Neural cell (in vitro differentiated cells): ENCODE data around the gene VEGFB.

Source experiments
- SMC3 ChIP-seq: fragments of 450-650 bp; conservative IDR thresholded peaks from 2 replicates; pipeline ENCODE4 v1.6.1; 2014; ENCODE audit warnings: antibody characterized with exemption, mild to moderate bottlenecking, moderate library complexity; ENCODE audit not compliant: poor library complexity
- TAF1 ChIP-seq: IDR thresholded peaks from 2 replicates; pipeline ENCODE4 v1.6.1; 2012; ENCODE audit warnings: low read depth
- TF ChIP-seq, protein P1 (sequence below): fragments of 450-650 bp; IDR thresholded peaks from 2 replicates; pipeline ENCODE4 v1.5.1; 2014; ENCODE audit warnings: antibody characterized with exemption, mild to moderate bottlenecking, moderate library complexity; ENCODE audit not compliant: poor library complexity, severe bottlenecking

DNA sequence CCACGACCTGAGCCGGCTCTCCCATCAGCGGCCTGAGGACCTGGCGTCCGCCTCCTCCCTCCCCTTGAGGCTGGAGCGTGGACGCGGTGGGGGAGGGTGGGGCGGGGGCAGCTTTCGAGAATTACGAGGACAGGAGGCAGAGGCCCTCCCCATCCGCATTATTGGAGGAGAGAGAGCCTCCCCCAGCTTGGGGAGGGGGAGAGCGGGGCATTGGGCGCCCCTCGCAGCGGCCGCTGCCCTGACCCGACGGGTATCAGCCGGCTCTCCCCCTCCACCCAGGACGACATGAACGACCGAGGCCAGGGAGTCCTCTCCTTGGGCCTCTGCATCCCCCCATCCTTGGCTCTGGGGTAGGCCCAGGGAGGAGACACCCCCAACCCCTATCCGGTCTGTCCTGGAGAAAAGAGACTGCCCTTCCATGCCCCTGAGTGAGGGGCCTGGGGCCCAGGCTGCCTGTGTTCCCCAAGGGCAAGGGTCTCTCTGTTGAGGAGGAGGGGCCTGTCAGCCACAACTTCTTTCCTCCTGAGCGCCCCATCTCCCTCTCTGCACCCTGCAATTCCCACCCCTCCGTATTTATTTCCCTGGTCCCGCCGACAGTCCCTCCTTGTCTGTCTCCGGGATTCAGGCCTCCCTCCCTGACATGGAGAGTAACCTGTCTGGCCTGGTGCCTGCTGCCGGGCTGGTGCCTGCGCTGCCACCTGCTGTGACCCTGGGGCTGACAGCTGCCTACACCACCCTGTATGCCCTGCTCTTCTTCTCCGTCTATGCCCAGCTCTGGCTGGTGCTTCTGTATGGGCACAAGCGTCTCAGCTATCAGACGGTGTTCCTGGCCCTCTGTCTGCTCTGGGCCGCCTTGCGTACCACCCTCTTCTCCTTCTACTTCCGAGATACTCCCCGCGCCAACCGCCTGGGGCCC lies 51.8 kb downstream of the VEGFB start:
- TF ChIP-seq, protein P1, sequence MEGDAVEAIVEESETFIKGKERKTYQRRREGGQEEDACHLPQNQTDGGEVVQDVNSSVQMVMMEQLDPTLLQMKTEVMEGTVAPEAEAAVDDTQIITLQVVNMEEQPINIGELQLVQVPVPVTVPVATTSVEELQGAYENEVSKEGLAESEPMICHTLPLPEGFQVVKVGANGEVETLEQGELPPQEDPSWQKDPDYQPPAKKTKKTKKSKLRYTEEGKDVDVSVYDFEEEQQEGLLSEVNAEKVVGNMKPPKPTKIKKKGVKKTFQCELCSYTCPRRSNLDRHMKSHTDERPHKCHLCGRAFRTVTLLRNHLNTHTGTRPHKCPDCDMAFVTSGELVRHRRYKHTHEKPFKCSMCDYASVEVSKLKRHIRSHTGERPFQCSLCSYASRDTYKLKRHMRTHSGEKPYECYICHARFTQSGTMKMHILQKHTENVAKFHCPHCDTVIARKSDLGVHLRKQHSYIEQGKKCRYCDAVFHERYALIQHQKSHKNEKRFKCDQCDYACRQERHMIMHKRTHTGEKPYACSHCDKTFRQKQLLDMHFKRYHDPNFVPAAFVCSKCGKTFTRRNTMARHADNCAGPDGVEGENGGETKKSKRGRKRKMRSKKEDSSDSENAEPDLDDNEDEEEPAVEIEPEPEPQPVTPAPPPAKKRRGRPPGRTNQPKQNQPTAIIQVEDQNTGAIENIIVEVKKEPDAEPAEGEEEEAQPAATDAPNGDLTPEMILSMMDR: peak; percentile 20
- no peak for TF ChIP-seq SMC3
- no peak for TF ChIP-seq TAF1
